Renal cortical epithelial cell (primary cell): ENCODE results near the gene AGTRAP. TPM values are rescaled to one million over a fixed set of nuclear protein-coding genes. Genes with fewer than 3 reads are reported as not detected.

Source experiments
- DNase-seq: peaks from one replicate; pipeline ENCODE4 v3.0.0-alpha.2; 2011; ENCODE audit warnings: low read depth
- total RNA-seq: library from RNA; depleted of rRNA; stranded (reverse); fragments of >200 nt; gene quantifications from 2 replicates; pipeline ENCODE4 v1.2.3, GENCODE V29; 2014

Gene AGTRAP
- total RNA-seq, 1 donor from 2014 or later, result 66.0 TPM

DNA sequence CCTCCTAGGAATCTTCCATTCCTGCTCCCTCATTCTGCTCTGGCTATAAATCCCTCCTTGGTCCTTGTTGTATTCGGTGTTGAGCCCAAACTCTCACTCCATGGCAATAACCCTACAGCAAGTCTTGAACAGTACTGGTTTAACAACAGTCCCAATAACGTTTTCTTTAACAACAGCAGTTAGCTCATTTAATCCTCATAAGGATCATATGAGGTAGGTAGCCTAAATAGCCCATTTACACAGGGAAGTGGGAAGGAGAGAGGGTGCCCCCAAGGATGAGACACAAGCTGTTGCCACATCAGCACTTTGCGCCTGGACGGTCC is 444 bp upstream of the AGTRAP start:
- no peak for DNase-seq

DNA sequence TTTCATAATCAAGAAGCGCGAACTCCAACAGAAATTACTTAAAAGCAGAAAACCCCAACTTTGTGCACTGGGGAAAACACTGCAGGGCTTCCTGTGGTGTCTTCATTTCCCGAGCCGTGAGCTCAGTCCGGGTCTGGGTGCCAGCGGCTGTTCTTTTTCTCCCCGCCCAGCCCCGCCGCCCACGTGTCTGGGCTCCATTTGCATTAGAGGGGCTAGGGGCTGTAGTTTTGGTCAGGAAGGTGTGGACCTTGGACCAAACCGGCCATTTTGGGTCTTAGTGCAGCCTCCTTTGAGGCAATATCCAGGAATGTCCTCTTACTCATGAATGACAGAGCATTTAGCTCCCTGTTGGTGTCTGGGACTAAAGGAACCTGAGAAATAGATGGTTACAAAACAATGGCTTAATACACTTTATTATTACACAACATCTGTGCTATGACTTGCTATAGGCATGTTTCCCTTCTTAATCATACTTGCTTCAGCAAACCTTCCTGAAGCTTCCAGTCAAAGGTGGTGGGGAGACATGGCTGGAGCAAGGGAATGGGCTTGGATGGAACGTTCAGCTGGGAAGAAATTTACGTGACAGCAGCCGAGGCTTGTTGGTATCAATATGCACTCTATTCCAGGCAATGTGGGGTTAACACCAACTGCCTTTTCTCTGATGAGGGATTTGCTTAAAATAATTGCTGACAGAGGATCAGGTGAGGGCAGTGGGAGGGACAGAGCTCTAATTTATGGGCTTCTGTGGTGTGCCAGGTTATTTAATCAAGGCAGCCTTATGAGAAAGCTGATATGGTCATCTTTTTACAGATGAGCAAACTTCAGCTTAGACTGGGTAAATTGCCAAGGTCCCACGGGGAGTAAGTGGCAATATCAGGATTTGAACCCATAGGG is 1.1 kb downstream of the AGTRAP start:
- peak; percentile 98 for DNase-seq

DNA sequence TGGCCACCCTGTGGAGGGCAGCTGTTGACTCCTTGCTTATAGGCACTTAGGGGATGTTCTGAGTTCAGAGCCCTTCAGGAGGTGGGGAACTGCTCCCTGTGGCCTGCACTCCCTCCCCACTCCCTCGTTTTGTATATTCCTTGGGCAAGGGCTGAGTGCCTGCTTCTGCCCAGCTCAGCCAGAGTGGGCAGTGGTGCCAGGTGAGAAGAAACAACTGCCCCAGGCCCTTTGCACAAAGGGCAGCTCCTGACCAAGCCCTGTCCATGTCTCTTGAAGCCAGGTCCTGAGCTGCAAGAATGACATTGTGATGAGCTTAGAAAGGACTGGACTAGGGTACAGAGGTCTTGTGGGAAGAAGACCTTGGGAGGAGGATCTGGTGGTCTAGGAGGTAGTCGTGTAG is 2.2 kb downstream of the AGTRAP start:
- no peak for DNase-seq

DNA sequence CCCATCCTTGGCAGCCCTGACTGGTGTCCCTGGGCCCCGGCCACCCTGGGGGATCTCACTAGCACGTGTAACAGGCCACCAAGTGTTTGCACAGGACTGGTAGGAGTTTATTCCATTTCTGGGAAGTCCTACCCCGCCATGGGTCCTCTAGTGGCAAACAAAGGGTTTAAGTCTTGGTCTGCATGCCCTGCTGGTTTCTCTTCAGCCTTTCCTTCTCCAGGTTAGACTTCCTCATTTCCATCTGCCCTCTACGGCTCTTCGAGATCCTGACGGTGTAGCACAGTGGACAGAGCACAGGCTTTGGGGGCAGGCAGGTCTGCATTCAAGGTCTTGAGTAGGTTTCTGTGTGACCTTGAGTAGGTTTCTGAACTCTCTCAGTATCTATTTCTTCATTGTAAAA is 2.8 kb downstream of the AGTRAP start:
- no peak for DNase-seq

DNA sequence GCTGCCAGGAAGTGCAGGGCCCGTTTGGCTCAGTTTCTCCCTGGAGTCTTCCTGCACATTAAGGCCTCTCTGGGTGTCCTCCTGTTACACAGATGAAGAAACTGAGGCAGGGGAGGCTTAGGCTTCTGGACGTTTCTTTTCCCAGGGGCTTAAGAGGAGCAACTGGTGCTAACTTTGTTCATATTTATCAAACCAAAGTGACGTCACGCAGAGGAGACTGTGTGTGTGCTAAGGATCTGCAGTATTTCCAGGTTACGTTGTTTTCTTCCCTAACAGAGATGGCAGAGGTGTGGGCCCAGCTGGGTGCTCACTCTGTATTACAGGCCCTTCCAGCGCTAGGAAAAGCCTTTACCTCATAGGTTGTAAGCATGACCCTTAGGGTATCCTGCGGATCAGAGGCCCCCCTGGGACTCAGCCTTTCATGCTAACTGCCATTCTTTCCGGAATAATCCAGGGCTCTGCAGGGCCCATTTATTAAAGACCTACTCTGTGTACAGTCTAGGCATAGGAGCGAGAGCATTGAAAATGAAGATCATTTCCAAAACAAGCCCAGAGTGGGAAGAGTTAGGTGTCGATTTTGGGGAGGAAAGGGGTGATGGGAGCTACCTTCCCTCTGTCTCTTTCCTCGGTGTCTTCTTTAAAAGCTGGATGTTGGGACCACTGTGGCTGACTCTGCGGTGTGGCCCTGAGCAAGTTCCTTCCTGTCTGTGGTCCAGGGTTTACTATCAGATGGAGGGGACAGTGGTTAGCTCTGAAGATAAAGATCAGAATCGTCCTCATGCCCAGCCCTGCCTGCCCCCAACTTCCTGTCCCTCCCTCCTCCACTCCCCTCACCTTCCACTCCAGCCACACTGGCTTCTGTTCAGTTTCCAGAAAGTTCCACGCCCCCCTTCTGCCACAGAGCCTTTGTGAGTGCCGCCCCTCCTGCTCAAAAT is 4.6 kb downstream of the AGTRAP start:
- DNase-seq, result no peak

DNA sequence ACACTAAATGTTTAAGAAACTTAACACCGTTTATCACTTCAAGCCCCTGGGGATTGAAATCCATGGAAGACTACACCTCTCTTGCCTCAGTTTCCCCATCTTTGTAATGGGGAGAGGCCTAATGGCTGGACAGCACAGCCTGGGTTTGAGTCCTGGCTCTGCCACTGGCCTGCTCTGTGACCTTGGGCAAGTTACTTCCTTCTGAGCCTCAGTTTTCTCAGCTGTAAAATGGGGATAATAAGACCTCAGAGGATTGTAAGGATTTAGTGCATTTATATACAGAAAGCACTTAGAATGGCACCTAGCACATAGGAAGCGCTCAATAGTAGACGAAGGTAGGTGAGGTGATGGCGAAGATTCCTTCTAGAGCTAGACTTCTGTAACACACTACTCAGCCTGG is 5.5 kb downstream of the AGTRAP start:
- DNase-seq, result no peak

DNA sequence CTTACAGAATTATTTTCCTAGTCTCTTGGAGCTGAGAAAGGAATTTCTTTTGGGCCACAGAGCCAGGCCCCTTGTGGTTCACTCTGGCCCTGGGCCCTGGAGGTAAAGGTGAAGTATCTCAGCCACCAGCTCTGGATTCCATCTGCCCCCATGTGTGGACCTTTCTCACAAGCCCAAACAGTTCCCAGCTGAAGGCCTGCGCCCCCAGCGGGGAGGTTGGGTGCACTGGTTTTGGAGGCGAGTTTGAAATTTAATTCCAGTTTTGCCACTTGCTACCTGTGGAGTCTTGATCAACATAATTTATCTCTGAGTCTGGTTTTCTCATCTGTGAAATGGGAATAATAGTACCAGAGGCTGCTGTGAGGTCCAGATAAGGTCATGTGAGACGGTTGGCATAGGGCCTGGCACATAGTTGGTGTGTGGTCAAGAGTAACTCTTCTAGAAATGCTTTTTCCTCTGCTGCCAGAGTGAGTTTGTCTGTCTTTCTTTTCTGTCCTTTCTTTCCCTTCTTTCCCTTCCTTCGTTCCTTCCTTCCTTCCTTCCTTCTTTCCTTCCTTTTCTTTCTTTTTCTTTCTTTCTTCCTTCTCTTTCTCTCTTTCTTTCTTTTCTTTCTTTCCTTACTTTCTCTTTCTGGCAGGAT is 6.1 kb downstream of the AGTRAP start:
- peak; percentile 42 for DNase-seq

DNA sequence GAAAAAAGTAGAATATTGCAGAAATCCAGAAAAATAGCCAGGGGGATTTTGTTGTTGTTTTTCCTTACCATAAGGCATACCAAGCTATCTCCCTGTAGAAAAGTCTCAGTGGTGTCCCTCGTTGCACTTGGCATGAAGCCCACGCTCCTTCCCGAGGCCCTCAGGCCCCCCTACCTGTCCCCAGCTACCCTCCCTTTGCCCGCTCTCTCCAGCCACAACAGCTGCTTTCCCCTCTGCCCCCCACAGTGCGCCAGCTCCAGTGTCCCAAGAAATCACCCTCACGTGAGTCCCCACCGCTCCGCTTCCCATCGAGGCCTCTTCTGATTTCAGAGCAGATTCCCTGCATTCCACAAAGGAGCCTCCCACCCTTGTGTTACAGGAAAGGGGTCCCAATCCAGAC is 8.4 kb downstream of the AGTRAP start:
- DNase-seq, result no peak

DNA sequence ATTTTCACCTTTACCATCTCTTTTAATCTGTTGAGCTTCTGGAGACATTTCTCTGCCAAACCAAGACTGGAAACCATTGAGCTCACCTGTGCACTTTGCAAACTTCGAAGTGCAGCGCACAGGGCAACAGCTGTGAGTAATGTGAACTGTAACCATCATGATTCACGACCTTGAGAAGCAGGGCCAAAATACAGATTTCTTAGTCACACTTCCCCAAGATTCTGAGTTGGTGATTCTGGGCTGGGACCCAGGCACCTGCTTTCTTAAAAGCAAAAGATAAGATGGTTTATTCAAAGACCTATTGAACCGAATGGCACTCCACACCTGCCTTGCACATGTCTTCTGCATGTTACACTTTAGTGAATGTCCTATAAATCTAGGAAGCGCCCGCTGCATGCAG is 10.2 kb downstream of the AGTRAP start:
- DNase-seq, result no peak

DNA sequence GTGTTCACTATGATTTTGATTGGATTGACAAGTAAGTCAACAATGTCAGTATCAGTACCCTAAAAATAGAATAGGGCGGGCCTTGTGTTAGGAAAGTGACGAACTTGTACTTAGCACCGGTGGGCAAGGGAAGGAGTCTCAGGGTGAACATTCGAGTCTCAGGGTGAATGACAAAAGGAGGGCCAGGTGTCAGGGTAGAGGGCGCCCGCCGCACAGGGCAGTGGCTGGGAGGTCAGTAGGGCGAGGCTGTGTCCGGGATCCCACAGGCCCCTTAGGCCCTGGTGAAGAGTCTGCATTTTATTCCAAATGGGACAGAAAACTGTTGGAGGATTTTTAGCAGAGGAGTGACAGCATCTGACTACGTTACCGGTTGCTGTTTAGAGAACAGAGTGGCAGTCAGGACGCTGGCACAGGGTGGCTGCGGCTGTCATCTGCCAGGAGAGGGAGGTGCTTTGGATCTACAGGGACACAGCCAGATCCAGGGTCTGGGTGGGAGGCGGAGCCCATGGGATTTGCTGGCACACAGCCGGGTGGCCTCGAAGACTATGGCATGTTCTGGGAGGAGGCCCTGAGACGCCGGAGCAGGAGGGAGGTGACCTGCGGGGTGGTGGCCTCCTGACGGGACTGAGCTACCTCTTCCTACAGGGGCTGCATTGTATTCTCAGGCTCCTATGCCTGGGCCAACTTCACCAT is 11.0 kb downstream of the AGTRAP start:
- no peak for DNase-seq

DNA sequence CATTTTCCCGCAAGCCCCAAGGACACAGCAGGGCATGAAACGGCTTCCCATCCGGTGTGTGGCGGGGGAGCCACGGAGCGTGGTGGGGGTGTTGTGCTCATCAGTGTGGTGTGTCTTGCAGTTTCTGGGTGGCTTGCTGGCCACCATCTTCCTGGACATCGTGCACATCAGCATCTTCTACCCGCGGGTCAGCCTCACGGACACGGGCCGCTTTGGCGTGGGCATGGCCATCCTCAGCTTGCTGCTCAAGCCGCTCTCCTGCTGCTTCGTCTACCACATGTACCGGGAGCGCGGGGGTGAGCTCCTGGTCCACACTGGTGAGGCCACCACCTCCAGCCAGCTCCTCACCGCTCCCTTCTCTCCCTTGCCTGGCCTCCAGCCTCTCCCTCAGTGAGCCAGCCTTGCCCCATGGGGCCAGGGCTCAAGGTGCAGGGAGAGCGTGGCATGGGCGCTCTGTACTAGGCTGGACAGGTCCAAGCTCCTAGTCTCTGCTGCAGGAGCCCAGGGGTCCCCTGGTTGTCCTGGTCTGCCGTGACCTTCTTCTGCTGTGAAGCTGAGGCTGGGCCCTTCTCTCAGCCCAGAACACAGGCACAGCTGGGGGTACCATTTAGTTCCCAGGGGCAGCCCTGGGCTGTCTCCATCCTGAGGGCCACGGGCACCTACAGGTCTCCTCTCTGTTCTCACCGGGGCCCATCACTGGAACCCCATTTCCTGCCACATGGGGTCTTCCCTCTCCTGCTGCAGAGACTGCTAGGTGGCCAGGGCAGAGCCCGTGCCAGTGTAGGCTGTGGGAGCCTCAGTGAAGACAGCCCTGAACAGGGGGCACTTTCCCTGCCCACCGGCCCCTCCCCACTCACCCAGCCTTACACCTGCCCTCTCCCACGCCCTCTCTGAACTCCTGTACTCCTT is 12.6 kb downstream of the AGTRAP start:
- no peak for DNase-seq

DNA sequence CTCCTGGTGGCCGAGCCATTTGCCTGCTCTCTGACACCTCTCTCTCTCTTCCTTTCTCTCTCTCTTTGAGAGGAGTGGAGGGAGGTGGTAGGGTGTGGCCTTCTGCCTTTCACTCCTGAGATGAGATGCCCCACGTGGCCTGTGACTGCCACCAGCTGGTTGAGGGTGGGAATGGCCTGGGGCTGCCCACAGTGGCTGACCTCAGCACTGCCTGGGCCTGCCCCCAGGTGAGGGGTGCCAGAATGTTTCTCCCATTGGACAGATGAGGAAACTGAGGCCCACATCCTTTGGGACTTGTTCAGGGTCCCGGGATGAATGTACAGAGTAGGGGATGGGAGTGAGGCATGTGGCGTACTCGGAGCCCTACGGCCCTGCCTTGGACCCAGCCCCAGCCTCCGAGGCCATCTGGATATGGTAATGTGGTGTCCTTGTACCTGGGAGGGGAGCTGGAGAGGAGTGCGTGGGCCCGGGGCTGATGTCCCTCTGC is 13.3 kb downstream of the AGTRAP start:
- DNase-seq, result no peak

DNA sequence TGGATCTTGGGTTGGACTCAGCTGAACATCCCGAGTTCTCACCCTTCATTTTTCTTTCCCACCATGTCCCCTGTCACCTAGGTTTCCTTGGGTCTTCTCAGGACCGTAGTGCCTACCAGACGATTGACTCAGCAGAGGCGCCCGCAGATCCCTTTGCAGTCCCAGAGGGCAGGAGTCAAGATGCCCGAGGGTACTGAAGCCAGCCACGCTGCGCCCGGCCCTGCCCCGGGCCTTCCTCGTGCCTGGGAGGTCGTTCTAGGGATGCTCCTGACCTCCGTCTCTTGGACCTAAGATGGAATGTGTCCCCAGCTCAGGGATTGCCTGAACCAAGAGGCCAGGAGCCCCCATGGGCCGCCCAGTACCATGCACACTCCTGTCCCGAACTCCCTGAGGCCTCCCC is 14.1 kb downstream of the AGTRAP start:
- DNase-seq, result no peak

DNA sequence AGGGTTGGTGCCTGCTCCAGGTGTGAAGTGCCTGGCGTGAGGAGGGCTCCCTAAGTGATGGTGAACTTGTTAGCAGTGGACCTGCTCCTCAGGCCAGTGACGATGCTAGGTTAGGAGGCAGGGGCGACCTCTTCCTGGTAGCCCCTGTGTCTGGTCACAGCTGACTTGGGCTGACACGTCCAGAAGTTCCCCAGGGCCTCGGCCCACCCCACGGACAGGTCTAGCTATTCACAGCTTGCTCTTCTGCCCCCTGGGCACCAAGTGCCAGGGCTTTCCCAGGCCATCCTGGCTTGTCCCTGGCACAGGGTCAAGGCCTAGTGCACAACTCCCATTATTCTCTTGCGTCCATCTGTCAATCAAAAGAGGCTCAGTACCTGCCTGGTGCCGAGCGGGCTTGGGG is 15.2 kb downstream of the AGTRAP start:
- DNase-seq, result no peak

DNA sequence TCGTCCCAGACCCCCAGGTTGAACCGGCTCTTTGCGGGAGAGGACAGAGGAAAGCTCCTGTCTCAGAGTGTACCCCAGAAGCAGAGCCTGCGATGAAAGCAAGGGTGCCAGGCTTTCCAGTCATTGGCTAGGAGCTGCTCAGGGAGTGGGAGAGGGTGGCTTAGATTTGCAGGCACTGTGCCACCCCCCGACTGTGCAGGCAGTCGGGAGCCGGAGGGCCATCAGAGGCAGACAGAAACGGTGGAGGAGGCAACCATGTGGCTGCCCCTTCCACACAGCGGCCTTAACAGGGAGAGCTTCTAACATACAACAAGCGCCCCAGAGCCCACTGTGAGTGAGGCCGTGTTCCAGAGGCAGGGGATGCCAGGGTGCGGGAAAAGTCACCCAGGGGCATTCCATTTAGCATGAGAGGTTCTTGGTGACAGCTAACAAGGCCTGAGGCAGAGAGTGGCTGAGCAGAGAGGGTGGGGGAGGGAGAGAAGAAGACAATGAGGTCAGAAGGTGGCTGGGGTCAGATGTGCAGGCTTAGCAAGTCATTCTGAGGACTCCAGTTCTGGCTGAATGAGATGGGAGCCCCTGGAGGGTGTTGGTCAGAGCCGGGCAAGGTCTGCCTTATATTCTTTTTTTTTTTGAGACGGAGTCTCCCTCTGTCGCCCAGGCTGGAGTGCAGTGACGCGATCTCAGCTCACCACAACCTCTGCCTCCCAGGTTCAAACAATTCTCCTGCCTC is 16.6 kb downstream of the AGTRAP start:
- no peak for DNase-seq

DNA sequence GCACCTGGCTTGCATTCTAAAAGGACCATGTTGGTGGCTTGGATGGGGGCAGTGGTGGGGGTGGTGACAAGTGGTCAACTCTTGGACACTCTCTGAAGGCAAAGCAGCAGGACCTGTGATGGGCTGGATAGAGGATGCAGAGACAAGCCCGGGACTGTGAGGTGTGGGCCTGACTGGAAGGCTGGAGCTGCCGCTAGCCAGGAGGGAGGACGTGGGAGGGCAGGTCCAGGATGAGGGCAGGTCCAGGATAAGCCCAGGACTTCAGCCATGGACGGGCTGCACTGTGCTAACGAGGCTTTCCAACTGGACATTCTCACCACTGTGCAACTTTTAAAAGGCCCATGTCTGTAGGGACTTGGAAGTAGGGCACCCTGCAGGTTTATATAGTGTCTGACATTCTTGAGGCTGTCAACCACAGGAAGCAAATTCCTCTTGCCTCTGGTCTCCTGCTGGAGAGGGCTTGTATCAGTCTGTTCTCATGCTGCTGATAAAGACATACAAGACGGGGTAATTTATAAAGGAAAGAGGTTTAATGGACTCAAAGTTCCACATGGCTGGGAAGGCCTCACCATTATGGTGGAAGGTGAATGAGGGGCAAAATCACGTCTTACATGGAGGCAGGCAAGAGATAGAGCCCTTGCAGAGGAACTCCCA is 17.7 kb downstream of the AGTRAP start:
- peak; percentile 28 for DNase-seq

DNA sequence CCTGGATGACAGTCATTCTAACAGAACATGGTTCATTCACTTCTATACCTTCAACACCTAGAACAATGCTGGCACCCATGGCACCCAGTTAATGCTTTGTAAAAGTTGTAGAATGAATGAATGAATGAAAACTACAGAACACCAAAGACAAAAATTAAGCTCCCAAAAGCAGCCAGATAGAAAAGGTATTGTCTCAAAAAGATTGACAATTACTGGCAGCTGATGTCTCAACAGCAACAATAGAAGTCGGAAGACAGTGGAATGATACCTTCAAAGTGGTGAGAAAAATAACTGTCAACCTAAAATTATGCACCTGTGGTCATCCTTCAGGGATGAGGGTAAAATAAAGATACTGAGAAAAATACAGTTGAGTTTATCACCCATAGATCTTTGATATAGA is 21.1 kb downstream of the AGTRAP start:
- no peak for DNase-seq

DNA sequence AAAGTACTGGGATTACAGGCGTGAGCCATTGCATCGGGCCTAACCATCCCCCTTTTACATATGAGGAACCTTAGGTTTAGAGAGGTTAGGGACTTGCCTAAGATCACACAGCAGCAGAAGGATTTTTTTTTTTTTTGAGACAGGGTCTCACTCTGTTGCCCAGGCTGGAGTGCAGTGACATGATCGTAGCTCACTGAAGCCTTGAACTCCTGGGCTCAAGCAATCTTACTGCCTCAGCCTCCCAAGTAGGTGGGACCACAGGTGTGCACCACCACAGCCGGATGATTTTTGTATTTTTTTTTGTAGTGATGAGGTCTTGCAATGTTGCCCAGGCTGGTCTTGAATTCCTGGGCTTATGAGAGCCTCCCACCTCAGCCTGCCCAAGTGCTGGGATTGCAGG is 23.9 kb downstream of the AGTRAP start:
- no peak for DNase-seq

DNA sequence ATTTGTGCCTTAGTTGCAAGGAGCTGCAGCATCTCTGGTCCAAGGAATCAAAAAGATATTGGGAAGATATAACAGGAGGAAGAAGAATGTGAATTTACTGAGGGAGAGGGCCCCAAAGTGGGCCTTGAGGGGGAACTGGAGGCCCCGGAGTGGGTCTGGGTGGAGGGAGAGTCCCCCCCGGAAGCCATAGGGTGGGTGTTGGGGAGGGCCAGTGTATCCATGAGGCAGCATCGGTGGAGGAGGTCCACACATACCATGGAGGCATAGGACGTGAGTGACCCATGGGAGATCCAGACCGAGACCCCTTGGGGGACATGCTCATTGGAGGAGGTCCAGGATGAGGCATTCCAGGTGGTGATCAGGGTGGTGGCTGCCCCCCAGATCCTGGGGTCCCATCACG is 25.3 kb downstream of the AGTRAP start:
- DNase-seq, result no peak
